DOHH2 (cell line): ENCODE data around the gene ARHGDIB.

Experiments
- H3F3A ChIP-seq: fragments of 200-600 bp; sonication (generic), shearing (Covaris generic); 2 replicates; pipeline ENCODE4 v1.6.0; 2016; ENCODE audit warnings: antibody characterized with exemption, mild to moderate bottlenecking; ENCODE audit not compliant: control insufficient read depth, insufficient read depth
- H3K27ac ChIP-seq: fragments of 200-600 bp; sonication (generic); 2 replicates; pipeline ENCODE4 v1.5.1; 2014; ENCODE audit warnings: low read depth, mild to moderate bottlenecking, low read length, moderate library complexity
- H3K27me3 ChIP-seq: fragments of 200-600 bp; sonication (generic); 2 replicates; pipeline ENCODE4 v1.6.1; 2014; ENCODE audit warnings: mild to moderate bottlenecking, low read length, mixed read lengths; ENCODE audit not compliant: control insufficient read depth
- H3K36me3 ChIP-seq: fragments of 200-600 bp; sonication (generic); 2 replicates; pipeline ENCODE4 v1.6.1; 2014; ENCODE audit warnings: mild to moderate bottlenecking, low read length, moderate library complexity, mixed read lengths; ENCODE audit not compliant: control insufficient read depth
- H3K4me1 ChIP-seq: fragments of 200-600 bp; sonication (generic); 2 replicates; pipeline ENCODE4 v1.6.1; 2014; ENCODE audit warnings: mild to moderate bottlenecking, low read length, mixed read lengths; ENCODE audit not compliant: control insufficient read depth
- H3K4me2 ChIP-seq: fragments of 200-600 bp; sonication (generic); 2 replicates; pipeline ENCODE4 v1.6.0; 2014; ENCODE audit warnings: mild to moderate bottlenecking, low read length, moderate library complexity
- H3K4me3 ChIP-seq: fragments of 200-600 bp; sonication (generic); 2 replicates; pipeline ENCODE4 v1.5.1; 2014; ENCODE audit warnings: mild to moderate bottlenecking, low read length, mixed read lengths
- H3K79me2 ChIP-seq: fragments of 200-600 bp; sonication (generic); 2 replicates; pipeline ENCODE4 v1.6.1; 2014; ENCODE audit warnings: mild to moderate bottlenecking, low read length, mixed read lengths; ENCODE audit not compliant: control insufficient read depth
- H3K9me2 ChIP-seq: fragments of 200-600 bp; sonication (generic); replicated peaks from 2 replicates; pipeline ENCODE4 v1.6.1; 2014; ENCODE audit warnings: mild to moderate bottlenecking, low read length, mixed read lengths; ENCODE audit not compliant: control insufficient read depth
- H3K9me3 ChIP-seq: fragments of 200-600 bp; sonication (generic); 2 replicates; pipeline ENCODE4 v1.6.1; 2014; ENCODE audit warnings: antibody characterized with exemption, low read length, mixed read lengths; ENCODE audit not compliant: control insufficient read depth, insufficient read depth
- H4K20me1 ChIP-seq: fragments of 200-600 bp; sonication (generic); 2 replicates; pipeline ENCODE4 v1.6.0; 2014; ENCODE audit warnings: low read depth, mild to moderate bottlenecking, antibody characterized with exemption, low read length, moderate library complexity; ENCODE audit not compliant: control insufficient read depth, insufficient read depth
- CTCF ChIP-seq: fragments of 200-600 bp; sonication (generic); IDR thresholded peaks from one replicate; pipeline ENCODE4 v1.5.1; 2014; ENCODE audit warnings: antibody characterized with exemption, mild to moderate bottlenecking, low read depth, low read length; ENCODE audit not compliant: poor library complexity, severe bottlenecking
- EZH2phosphoT487 ChIP-seq: fragments of 200-600 bp; sonication (generic); IDR thresholded peaks from 2 replicates; pipeline ENCODE4 v1.6.1; 2017; ENCODE audit warnings: borderline replicate concordance, mild to moderate bottlenecking, antibody characterized with exemption, low read length, moderate library complexity, mixed read lengths

Gene ARHGDIB

DNA sequence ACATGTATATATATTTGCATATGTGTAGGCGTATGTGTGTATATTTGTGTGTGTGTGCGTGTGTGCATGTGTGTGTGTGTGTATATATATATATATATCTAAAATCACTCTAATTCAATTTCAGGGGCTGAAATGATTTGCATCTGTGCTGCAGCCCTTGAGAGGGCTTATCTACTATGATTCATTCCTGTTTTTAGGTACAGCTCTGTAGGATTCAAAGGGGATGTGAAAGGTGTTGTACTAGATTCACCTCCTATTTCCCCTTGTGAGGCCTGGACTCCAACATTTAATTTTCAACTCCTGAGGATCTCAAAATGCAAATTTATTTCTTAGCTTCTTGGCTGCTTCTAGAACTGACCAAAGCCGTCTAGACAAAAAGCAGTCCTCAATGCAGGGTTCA, 34.1 kb downstream of the ARHGDIB start:
- Histone ChIP-seq H3K79me2 (no peaks in the 10 kb centered on the region), H3K9me2 (no peaks in the 10 kb centered on the region)
- TF ChIP-seq EZH2phosphoT487, result no peak
- TF ChIP-seq CTCF, result no peak

DNA sequence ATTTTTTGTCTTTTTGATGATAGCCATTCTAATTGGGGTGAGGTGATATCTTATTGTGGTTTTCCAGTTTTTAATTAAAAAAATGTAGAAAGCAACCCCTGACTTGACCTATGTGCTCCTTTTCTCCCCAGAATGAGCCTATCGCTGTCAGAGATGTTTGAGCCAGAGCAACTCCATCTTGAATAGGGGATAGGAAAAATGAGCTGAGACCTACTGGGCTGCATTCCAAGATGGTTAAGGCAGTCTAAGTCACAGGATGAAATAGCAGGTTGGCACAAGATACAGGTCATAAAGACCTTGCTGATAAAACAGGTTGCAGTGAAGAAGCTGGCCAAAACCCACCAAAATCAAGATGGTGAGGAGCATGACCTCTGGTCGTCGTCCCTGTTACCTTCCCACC, 36.9 kb downstream of the ARHGDIB start:
- Histone ChIP-seq H3K4me1 (peaks cover 18% of the 10 kb centered on the region), H3K36me3 (no peaks in the 10 kb centered on the region), H3K4me2 (no peak overlapping the region), H3K27me3 (no peaks in the 10 kb centered on the region), H3K4me3 (no peak overlapping the region), H3K9me2 (no peaks in the 10 kb centered on the region), H3F3A (no peaks in the 10 kb centered on the region), H4K20me1 (no peaks in the 10 kb centered on the region), H3K79me2 (no peaks in the 10 kb centered on the region), H3K9me3 (no peaks in the 10 kb centered on the region), H3K27ac (no peak overlapping the region)
- TF ChIP-seq EZH2phosphoT487 (no peak), CTCF (no peak)

More for the DNA sequence above, 34.1 kb downstream of the ARHGDIB start:
- Histone ChIP-seq H3F3A (no peaks in the 10 kb centered on the region), H3K27me3 (no peaks in the 10 kb centered on the region), H3K36me3 (no peaks in the 10 kb centered on the region), H3K9me3 (no peaks in the 10 kb centered on the region), H3K4me1 (peaks cover 18% of the 10 kb centered on the region), H4K20me1 (no peaks in the 10 kb centered on the region), H3K27ac (no peak overlapping the region), H3K4me2 (0 out of 2 replicates have a peak overlapping the region, but pooled peaks have one; percentile 6), H3K4me3 (no peak overlapping the region)

GRCh38 chr12:14923944-14924343, 37.5 kb downstream of the ARHGDIB start:
- H3K79me2 ChIP-seq, result no peaks in the 10 kb centered on the region
- H4K20me1 ChIP-seq, result no peaks in the 10 kb centered on the region
- H3K36me3 ChIP-seq, result no peaks in the 10 kb centered on the region
- H3K4me3 ChIP-seq, result no peak overlapping the region
- no peak for TF ChIP-seq EZH2phosphoT487
- no peak for TF ChIP-seq CTCF
- H3K4me1 ChIP-seq, result peaks cover 18% of the 10 kb centered on the region
- H3K9me3 ChIP-seq, result no peaks in the 10 kb centered on the region
- no peaks in the 10 kb centered on the region for H3K27me3 ChIP-seq
- no peak overlapping the region for H3K4me2 ChIP-seq
- no peaks in the 10 kb centered on the region for H3K9me2 ChIP-seq
- no peaks in the 10 kb centered on the region for H3F3A ChIP-seq
- no peak overlapping the region for H3K27ac ChIP-seq

GRCh38 chr12:14921218-14921617, 40.2 kb downstream of the ARHGDIB start:
- H3K4me2 ChIP-seq, result no peak overlapping the region
- H3K9me2 ChIP-seq, result no peaks in the 10 kb centered on the region
- H3K4me3 ChIP-seq, result no peak overlapping the region

More at GRCh38 chr12:14921218-14921617, 40.2 kb downstream of the ARHGDIB start:
- H4K20me1 ChIP-seq, result no peaks in the 10 kb centered on the region
- no peaks in the 10 kb centered on the region for H3K27me3 ChIP-seq
- H3F3A ChIP-seq, result no peaks in the 10 kb centered on the region
- H3K4me1 ChIP-seq, result no peaks in the 10 kb centered on the region
- no peaks in the 10 kb centered on the region for H3K79me2 ChIP-seq
- no peaks in the 10 kb centered on the region for H3K36me3 ChIP-seq
- TF ChIP-seq EZH2phosphoT487 (no peak), CTCF (no peak)
- no peaks in the 10 kb centered on the region for H3K9me3 ChIP-seq
- no peak overlapping the region for H3K27ac ChIP-seq
